DND-41 (cell line): ENCODE measurements around the gene UBE3B.

Experiments used
- CTCF ChIP-seq: IDR thresholded peaks from 2 replicates; pipeline ENCODE4 v1.5.1; 2012; ENCODE audit warnings: borderline replicate concordance, low read length, moderate library complexity, mild to moderate bottlenecking; ENCODE audit not compliant: poor library complexity, severe bottlenecking; ENCODE audit errors: extremely low read depth
- EZH2 ChIP-seq: IDR thresholded peaks from 3 replicates; pipeline ENCODE4 v1.6.1; 2012; ENCODE audit warnings: borderline replicate concordance, low read depth, mild to moderate bottlenecking, moderate library complexity, low read length, inconsistent platforms; ENCODE audit not compliant: severe bottlenecking

GRCh38 chr12:109561711-109562030 lies 84.2 kb downstream of the UBE3B start:
- TF ChIP-seq CTCF (no peak), EZH2 (no peak)
